ENCODE measurements around the gene GPX5.

DNA sequence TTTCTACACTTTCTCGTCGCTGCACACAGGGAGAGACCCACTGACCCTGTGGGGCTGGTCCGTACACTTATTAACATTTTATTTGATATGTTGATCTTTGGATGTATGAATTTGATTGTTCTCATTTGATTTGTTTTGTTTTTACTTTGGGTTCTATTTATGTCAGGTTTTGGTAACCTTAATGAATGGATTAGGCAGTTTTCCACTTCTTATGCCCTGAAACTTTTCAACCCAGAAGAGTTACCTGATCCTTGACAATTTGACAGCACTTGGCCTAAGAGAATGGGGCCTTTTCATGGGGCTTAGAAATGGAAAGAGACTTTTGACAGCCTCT lies 33.7 kb upstream of the GPX5 start:
- no peak for TF ChIP-seq CTCF (IDR thresholded peaks at IDR 0.05 in 2 of 3, conservative IDR thresholded peaks at IDR 0.05 in 1 of 3; ENCODE audit: control insufficient read depth in 2 of 3, extremely low read depth in 1 of 3, insufficient read depth in 1 of 3, low read depth in 3 of 3, low read length in 3 of 3)
- TF ChIP-seq, protein P1, sequence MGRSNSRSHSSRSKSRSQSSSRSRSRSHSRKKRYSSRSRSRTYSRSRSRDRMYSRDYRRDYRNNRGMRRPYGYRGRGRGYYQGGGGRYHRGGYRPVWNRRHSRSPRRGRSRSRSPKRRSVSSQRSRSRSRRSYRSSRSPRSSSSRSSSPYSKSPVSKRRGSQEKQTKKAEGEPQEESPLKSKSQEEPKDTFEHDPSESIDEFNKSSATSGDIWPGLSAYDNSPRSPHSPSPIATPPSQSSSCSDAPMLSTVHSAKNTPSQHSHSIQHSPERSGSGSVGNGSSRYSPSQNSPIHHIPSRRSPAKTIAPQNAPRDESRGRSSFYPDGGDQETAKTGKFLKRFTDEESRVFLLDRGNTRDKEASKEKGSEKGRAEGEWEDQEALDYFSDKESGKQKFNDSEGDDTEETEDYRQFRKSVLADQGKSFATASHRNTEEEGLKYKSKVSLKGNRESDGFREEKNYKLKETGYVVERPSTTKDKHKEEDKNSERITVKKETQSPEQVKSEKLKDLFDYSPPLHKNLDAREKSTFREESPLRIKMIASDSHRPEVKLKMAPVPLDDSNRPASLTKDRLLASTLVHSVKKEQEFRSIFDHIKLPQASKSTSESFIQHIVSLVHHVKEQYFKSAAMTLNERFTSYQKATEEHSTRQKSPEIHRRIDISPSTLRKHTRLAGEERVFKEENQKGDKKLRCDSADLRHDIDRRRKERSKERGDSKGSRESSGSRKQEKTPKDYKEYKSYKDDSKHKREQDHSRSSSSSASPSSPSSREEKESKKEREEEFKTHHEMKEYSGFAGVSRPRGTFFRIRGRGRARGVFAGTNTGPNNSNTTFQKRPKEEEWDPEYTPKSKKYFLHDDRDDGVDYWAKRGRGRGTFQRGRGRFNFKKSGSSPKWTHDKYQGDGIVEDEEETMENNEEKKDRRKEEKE (IDR thresholded peaks at IDR 0.05): no peak
- TF ChIP-seq NFYB (IDR thresholded peaks at IDR 0.05; ENCODE audit: insufficient read depth, low read depth, low read length): no peak
- TF ChIP-seq DPF2 (IDR thresholded peaks at IDR 0.05): no peak
- TF ChIP-seq, protein P2, sequence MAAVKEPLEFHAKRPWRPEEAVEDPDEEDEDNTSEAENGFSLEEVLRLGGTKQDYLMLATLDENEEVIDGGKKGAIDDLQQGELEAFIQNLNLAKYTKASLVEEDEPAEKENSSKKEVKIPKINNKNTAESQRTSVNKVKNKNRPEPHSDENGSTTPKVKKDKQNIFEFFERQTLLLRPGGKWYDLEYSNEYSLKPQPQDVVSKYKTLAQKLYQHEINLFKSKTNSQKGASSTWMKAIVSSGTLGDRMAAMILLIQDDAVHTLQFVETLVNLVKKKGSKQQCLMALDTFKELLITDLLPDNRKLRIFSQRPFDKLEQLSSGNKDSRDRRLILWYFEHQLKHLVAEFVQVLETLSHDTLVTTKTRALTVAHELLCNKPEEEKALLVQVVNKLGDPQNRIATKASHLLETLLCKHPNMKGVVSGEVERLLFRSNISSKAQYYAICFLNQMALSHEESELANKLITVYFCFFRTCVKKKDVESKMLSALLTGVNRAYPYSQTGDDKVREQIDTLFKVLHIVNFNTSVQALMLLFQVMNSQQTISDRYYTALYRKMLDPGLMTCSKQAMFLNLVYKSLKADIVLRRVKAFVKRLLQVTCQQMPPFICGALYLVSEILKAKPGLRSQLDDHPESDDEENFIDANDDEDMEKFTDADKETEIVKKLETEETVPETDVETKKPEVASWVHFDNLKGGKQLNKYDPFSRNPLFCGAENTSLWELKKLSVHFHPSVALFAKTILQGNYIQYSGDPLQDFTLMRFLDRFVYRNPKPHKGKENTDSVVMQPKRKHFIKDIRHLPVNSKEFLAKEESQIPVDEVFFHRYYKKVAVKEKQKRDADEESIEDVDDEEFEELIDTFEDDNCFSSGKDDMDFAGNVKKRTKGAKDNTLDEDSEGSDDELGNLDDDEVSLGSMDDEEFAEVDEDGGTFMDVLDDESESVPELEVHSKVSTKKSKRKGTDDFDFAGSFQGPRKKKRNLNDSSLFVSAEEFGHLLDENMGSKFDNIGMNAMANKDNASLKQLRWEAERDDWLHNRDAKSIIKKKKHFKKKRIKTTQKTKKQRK (IDR thresholded peaks at IDR 0.05; ENCODE audit: low read depth, low read length): no peak
- no peak for TF ChIP-seq SMARCA5 (IDR thresholded peaks at IDR 0.05)
- TF ChIP-seq, protein P3, sequence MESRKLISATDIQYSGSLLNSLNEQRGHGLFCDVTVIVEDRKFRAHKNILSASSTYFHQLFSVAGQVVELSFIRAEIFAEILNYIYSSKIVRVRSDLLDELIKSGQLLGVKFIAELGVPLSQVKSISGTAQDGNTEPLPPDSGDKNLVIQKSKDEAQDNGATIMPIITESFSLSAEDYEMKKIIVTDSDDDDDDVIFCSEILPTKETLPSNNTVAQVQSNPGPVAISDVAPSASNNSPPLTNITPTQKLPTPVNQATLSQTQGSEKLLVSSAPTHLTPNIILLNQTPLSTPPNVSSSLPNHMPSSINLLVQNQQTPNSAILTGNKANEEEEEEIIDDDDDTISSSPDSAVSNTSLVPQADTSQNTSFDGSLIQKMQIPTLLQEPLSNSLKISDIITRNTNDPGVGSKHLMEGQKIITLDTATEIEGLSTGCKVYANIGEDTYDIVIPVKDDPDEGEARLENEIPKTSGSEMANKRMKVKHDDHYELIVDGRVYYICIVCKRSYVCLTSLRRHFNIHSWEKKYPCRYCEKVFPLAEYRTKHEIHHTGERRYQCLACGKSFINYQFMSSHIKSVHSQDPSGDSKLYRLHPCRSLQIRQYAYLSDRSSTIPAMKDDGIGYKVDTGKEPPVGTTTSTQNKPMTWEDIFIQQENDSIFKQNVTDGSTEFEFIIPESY (IDR thresholded peaks at IDR 0.05): no peak
- TF ChIP-seq, protein P4, sequence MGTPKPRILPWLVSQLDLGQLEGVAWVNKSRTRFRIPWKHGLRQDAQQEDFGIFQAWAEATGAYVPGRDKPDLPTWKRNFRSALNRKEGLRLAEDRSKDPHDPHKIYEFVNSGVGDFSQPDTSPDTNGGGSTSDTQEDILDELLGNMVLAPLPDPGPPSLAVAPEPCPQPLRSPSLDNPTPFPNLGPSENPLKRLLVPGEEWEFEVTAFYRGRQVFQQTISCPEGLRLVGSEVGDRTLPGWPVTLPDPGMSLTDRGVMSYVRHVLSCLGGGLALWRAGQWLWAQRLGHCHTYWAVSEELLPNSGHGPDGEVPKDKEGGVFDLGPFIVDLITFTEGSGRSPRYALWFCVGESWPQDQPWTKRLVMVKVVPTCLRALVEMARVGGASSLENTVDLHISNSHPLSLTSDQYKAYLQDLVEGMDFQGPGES (IDR thresholded peaks at IDR 0.05): no peak
- TF ChIP-seq ATF7 (IDR thresholded peaks at IDR 0.05; ENCODE audit: low read depth): no peak
- TF ChIP-seq, protein P5, sequence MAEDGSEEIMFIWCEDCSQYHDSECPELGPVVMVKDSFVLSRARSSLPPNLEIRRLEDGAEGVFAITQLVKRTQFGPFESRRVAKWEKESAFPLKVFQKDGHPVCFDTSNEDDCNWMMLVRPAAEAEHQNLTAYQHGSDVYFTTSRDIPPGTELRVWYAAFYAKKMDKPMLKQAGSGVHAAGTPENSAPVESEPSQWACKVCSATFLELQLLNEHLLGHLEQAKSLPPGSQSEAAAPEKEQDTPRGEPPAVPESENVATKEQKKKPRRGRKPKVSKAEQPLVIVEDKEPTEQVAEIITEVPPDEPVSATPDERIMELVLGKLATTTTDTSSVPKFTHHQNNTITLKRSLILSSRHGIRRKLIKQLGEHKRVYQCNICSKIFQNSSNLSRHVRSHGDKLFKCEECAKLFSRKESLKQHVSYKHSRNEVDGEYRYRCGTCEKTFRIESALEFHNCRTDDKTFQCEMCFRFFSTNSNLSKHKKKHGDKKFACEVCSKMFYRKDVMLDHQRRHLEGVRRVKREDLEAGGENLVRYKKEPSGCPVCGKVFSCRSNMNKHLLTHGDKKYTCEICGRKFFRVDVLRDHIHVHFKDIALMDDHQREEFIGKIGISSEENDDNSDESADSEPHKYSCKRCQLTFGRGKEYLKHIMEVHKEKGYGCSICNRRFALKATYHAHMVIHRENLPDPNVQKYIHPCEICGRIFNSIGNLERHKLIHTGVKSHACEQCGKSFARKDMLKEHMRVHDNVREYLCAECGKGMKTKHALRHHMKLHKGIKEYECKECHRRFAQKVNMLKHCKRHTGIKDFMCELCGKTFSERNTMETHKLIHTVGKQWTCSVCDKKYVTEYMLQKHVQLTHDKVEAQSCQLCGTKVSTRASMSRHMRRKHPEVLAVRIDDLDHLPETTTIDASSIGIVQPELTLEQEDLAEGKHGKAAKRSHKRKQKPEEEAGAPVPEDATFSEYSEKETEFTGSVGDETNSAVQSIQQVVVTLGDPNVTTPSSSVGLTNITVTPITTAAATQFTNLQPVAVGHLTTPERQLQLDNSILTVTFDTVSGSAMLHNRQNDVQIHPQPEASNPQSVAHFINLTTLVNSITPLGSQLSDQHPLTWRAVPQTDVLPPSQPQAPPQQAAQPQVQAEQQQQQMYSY (CRISPR knock-in tag; IDR thresholded peaks at IDR 0.05): no peak
- no peak for TF ChIP-seq JUNB (IDR thresholded peaks at IDR 0.05)
- TF ChIP-seq, protein P6, sequence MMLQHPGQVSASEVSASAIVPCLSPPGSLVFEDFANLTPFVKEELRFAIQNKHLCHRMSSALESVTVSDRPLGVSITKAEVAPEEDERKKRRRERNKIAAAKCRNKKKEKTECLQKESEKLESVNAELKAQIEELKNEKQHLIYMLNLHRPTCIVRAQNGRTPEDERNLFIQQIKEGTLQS (IDR thresholded peaks at IDR 0.05; ENCODE audit: borderline replicate concordance, extremely low read depth, low read depth, low read length): no peak
